Naive B cell (primary cell): ENCODE data around the gene ATRNL1. TPM values are rescaled to one million over a fixed set of nuclear protein-coding genes. Genes with fewer than 3 reads are reported as not detected.
"Not testable (repeated sequence)": the region's sequence is repeated elsewhere in the genome, so short reads cannot be mapped to it uniquely, and the experiment has no call there.

Experiments used
- ATAC-seq, 2 donors: fragments of 150-1000 bp; cut with Tn5 transposase; 2 replicates each; pipeline ENCODE4 v1.10.0; 2021; ENCODE audit warnings: low read depth in 2 of 2, mild to moderate bottlenecking in 2 of 2, moderate library complexity in 2 of 2
- DNase-seq: peaks from one replicate; pipeline ENCODE4 v3.0.0; 2022
- H3K27ac Mint-ChIP-seq, 6 donors: one replicate each; pipeline ENCODE4 v1.8.0; 2020 to 2022; ENCODE audit warnings: mild to moderate bottlenecking in 6 of 6, mixed read lengths in 6 of 6, moderate library complexity in 5 of 6, inconsistent platforms in 2 of 6
- H3K27me3 Mint-ChIP-seq, 3 donors: one replicate each; pipeline ENCODE4 v1.8.0; 2021 to 2022; ENCODE audit warnings: mixed read lengths in 3 of 3, mild to moderate bottlenecking in 1 of 3
- H3K36me3 Mint-ChIP-seq, 2 donors: one replicate each; pipeline ENCODE4 v1.8.0; 2020 to 2022; ENCODE audit warnings: mixed read lengths in 2 of 2, inconsistent platforms in 1 of 2, mild to moderate bottlenecking in 1 of 2
- H3K4me1 Mint-ChIP-seq, 3 donors: one replicate each; pipeline ENCODE4 v1.8.0; 2020 to 2022; ENCODE audit warnings: mixed read lengths in 3 of 3, inconsistent platforms in 1 of 3, mild to moderate bottlenecking in 1 of 3, moderate library complexity in 1 of 3
- H3K4me3 Mint-ChIP-seq, 8 donors: one replicate each; pipeline ENCODE4 v1.8.0; 2020 to 2022; ENCODE audit warnings: mild to moderate bottlenecking in 8 of 8, mixed read lengths in 8 of 8, moderate library complexity in 8 of 8, inconsistent platforms in 2 of 8
- H3K9me3 Mint-ChIP-seq, 7 donors: one replicate each; pipeline ENCODE4 v1.8.0; 2020 to 2022; ENCODE audit warnings: mixed read lengths in 7 of 7, mild to moderate bottlenecking in 5 of 7, inconsistent platforms in 2 of 7, moderate library complexity in 1 of 7
- polyA plus RNA-seq, 6 donors: library from polyadenylated mRNA; unstranded; fragments of 300-500 nt; fragmentation: Illumina TruSeq; gene quantifications; one replicate each; pipeline ENCODE4 v1.2.3, GENCODE V29; 2021; ENCODE audit warnings: low read depth in 6 of 6

ATRNL1 gene
- polyA plus RNA-seq, 6 donors from 2014 or later = 0.03 to 1.7 (median 0.49) TPM; not detected in 2

GRCh38 chr10:115744089-115744488 is 650.9 kb downstream of the ATRNL1 start:
- Mint-ChIP-seq H3K27ac (no peak overlapping the region), H3K4me1 (no peaks in the 10 kb centered on the region), H3K27me3 (no peaks in the 10 kb centered on the region), H3K36me3 (no peaks in the 10 kb centered on the region), H3K4me3 (no peak overlapping the region), H3K9me3 (peaks cover 0 to 2% (median 0%) of the 10 kb centered on the region in 7 donors)
- DNase-seq (no peak), ATAC-seq (no peak)

GRCh38 chr10:115745943-115746342 is 652.8 kb downstream of the ATRNL1 start:
- DNase-seq = no peak
- ATAC-seq = no peak
- Mint-ChIP-seq H3K27me3 (no peaks in the 10 kb centered on the region), H3K36me3 (no peaks in the 10 kb centered on the region), H3K4me1 (no peaks in the 10 kb centered on the region), H3K9me3 (peaks cover 0 to 4% (median 0%) of the 10 kb centered on the region in 7 donors), H3K4me3 (no peak overlapping the region), H3K27ac (no peak overlapping the region)

GRCh38 chr10:115747811-115748210 is 654.6 kb downstream of the ATRNL1 start:
- Mint-ChIP-seq H3K9me3 (peaks cover 0 to 7% (median 2%) of the 10 kb centered on the region in 7 donors), H3K4me1 (no peaks in the 10 kb centered on the region), H3K4me3 (no peak overlapping the region), H3K36me3 (no peaks in the 10 kb centered on the region), H3K27me3 (no peaks in the 10 kb centered on the region), H3K27ac (no peak overlapping the region)
- no peak for ATAC-seq
- no peak for DNase-seq

GRCh38 chr10:115758488-115758887 is 665.3 kb downstream of the ATRNL1 start:
- not testable (repeated sequence) for H3K27me3 Mint-ChIP-seq, H3K27ac Mint-ChIP-seq, ATAC-seq, H3K4me3 Mint-ChIP-seq, H3K4me1 Mint-ChIP-seq, DNase-seq, H3K36me3 Mint-ChIP-seq
- peaks cover 0 to 20% (median 9%) of the 10 kb centered on the region in 7 donors for H3K9me3 Mint-ChIP-seq

GRCh38 chr10:115760131-115760530 is 667.0 kb downstream of the ATRNL1 start:
- Mint-ChIP-seq H3K36me3 (no peaks in the 10 kb centered on the region), H3K27me3 (no peaks in the 10 kb centered on the region), H3K4me3 (no peak overlapping the region), H3K27ac (no peak overlapping the region), H3K4me1 (no peaks in the 10 kb centered on the region), H3K9me3 (peaks cover 0 to 12% (median 3%) of the 10 kb centered on the region in 7 donors)
- DNase-seq = no peak
- no peak for ATAC-seq

GRCh38 chr10:115761166-115761565 is 668.0 kb downstream of the ATRNL1 start:
- no peaks in the 10 kb centered on the region for H3K27me3 Mint-ChIP-seq
- no peak for DNase-seq
- no peaks in the 10 kb centered on the region for H3K36me3 Mint-ChIP-seq
- peaks cover 0 to 8% (median 3%) of the 10 kb centered on the region in 7 donors for H3K9me3 Mint-ChIP-seq
- no peak for ATAC-seq
- no peak overlapping the region for H3K27ac Mint-ChIP-seq
- no peaks in the 10 kb centered on the region for H3K4me1 Mint-ChIP-seq
- H3K4me3 Mint-ChIP-seq = no peak overlapping the region

- H3K4me3 Mint-ChIP-seq = no peak overlapping the region
- DNase-seq (no peak), ATAC-seq (no peak)
- H3K9me3 Mint-ChIP-seq = peaks cover 0 to 5% (median 3%) of the 10 kb centered on the region in 7 donors
- H3K27me3 Mint-ChIP-seq = no peaks in the 10 kb centered on the region
- no peak overlapping the region for H3K27ac Mint-ChIP-seq
- H3K4me1 Mint-ChIP-seq = no peaks in the 10 kb centered on the region
- no peaks in the 10 kb centered on the region for H3K36me3 Mint-ChIP-seq
Measured at GRCh38 chr10:115762029-115762428, 668.9 kb downstream of the ATRNL1 start.

- ATAC-seq = no peak
- H3K4me1 Mint-ChIP-seq = no peaks in the 10 kb centered on the region
Measured at GRCh38 chr10:115771755-115772154, 678.6 kb downstream of the ATRNL1 start.

GRCh38 chr10:115772606-115773005 is 679.4 kb downstream of the ATRNL1 start:
- Mint-ChIP-seq H3K4me1 (no peaks in the 10 kb centered on the region), H3K36me3 (no peaks in the 10 kb centered on the region), H3K4me3 (no peak overlapping the region), H3K9me3 (peaks cover 0 to 1% (median 0%) of the 10 kb centered on the region in 7 donors), H3K27me3 (peaks cover 0 to 4% (median 0%) of the 10 kb centered on the region in 3 donors), H3K27ac (no peak overlapping the region)
- no peak for DNase-seq
- ATAC-seq = no peak

More at GRCh38 chr10:115771755-115772154, 678.6 kb downstream of the ATRNL1 start:
- Mint-ChIP-seq H3K36me3 (no peaks in the 10 kb centered on the region), H3K27ac (no peak overlapping the region), H3K4me3 (no peak overlapping the region), H3K9me3 (peaks cover 0 to 5% (median 0%) of the 10 kb centered on the region in 7 donors), H3K27me3 (peaks cover 0 to 7% (median 0%) of the 10 kb centered on the region in 3 donors)
- no peak for DNase-seq

- ATAC-seq (no peak), DNase-seq (no peak)
- H3K27ac Mint-ChIP-seq = no peak overlapping the region
- no peaks in the 10 kb centered on the region for H3K36me3 Mint-ChIP-seq
- peaks cover 0 to 4% (median 0%) of the 10 kb centered on the region in 7 donors for H3K9me3 Mint-ChIP-seq
- no peaks in the 10 kb centered on the region for H3K4me1 Mint-ChIP-seq
- peaks cover 0 to 4% (median 0%) of the 10 kb centered on the region in 3 donors for H3K27me3 Mint-ChIP-seq
- H3K4me3 Mint-ChIP-seq = no peak overlapping the region
Measured at GRCh38 chr10:115773832-115774231, 680.7 kb downstream of the ATRNL1 start.

- Mint-ChIP-seq H3K36me3 (no peaks in the 10 kb centered on the region), H3K4me3 (no peak overlapping the region), H3K27ac (no peak overlapping the region), H3K9me3 (peaks cover 0 to 4% (median 0%) of the 10 kb centered on the region in 7 donors), H3K4me1 (no peaks in the 10 kb centered on the region), H3K27me3 (peaks cover 0 to 4% (median 0%) of the 10 kb centered on the region in 3 donors)
- ATAC-seq = no peak
- no peak for DNase-seq
Measured at GRCh38 chr10:115774721-115775120, 681.6 kb downstream of the ATRNL1 start.

- H3K4me1 Mint-ChIP-seq = no peaks in the 10 kb centered on the region
- peaks cover 0 to 4% (median 0%) of the 10 kb centered on the region in 7 donors for H3K9me3 Mint-ChIP-seq
- no peak for ATAC-seq
- no peak overlapping the region for H3K27ac Mint-ChIP-seq
- no peak overlapping the region for H3K4me3 Mint-ChIP-seq
- no peaks in the 10 kb centered on the region for H3K36me3 Mint-ChIP-seq
- DNase-seq = no peak
- peaks cover 0 to 2% (median 0%) of the 10 kb centered on the region in 3 donors for H3K27me3 Mint-ChIP-seq
Measured at GRCh38 chr10:115777646-115778045, 684.5 kb downstream of the ATRNL1 start.

GRCh38 chr10:115790220-115790619 is 697.1 kb downstream of the ATRNL1 start:
- Mint-ChIP-seq H3K27me3 (no peaks in the 10 kb centered on the region), H3K4me1 (no peaks in the 10 kb centered on the region), H3K36me3 (no peaks in the 10 kb centered on the region), H3K4me3 (no peak overlapping the region), H3K27ac (no peak overlapping the region), H3K9me3 (peaks cover 0 to 4% (median 0%) of the 10 kb centered on the region in 7 donors)
- ATAC-seq = no peak
- DNase-seq = no peak

GRCh38 chr10:115795964-115796363 is 702.8 kb downstream of the ATRNL1 start:
- Mint-ChIP-seq H3K27me3 (peaks cover 2 to 8% (median 3%) of the 10 kb centered on the region in 3 donors), H3K36me3 (no peaks in the 10 kb centered on the region), H3K4me1 (no peaks in the 10 kb centered on the region), H3K4me3 (no peak overlapping the region), H3K9me3 (peaks cover 0 to 7% (median 4%) of the 10 kb centered on the region in 7 donors), H3K27ac (no peak overlapping the region)
- DNase-seq (no peak), ATAC-seq (no peak)

GRCh38 chr10:115801457-115801856 is 708.3 kb downstream of the ATRNL1 start:
- ATAC-seq (no peak), DNase-seq (no peak)
- Mint-ChIP-seq H3K4me3 (no peak overlapping the region), H3K27ac (no peak overlapping the region), H3K27me3 (peaks cover 8 to 15% (median 14%) of the 10 kb centered on the region in 3 donors), H3K4me1 (no peaks in the 10 kb centered on the region), H3K36me3 (no peaks in the 10 kb centered on the region), H3K9me3 (peaks cover 0 to 5% (median 1%) of the 10 kb centered on the region in 7 donors)
